ENCODE results near the gene RALGDS. TPM values are rescaled to one million over a fixed set of nuclear protein-coding genes. Genes with fewer than 3 reads are reported as not detected.

Gene RALGDS
- total and polyA plus RNA-seq, 2 donors (not counting 3 experiments of a cell fraction or from before 2014, with no cell fraction given) = 41.4 to 60.0 TPM

GRCh38 chr9:133121915-133122550, 993 bp upstream of the RALGDS start:
- H3K9me3 ChIP-seq (replicated peaks; ENCODE audit: control insufficient read depth, insufficient read depth, low read length) = no peaks in the 10 kb centered on the region
- no TSS peak for BruUV-seq (replicated peaks)
- FAIRE-seq (no peak), DNase-seq (ENCODE audit: low read depth, low spot score) (no peak)
- intact Hi-C loops (cut with micrococcal nuclease) (loop anchor here (1.0 to 2.0 kb wide), 4 partner anchors 13 to 903 kb away; partner anchors contain the start of gene BRD3OS), dilution Hi-C loops (cut with MboI; ENCODE audit: extremely low pct_ligation_motif_present, low sequenced_read_pairs) (no loop called here)
- H3K36me3 ChIP-seq (ENCODE audit: control insufficient read depth in 2 of 2, extremely low read depth in 1 of 2, insufficient read depth in 2 of 2, low read length in 2 of 2) = no peaks in the 10 kb centered on the region
- ChIA-PET POLR2A (no interaction called here), CTCF (interaction anchor here (1.0 to 5.3 kb wide), 4 partner anchors 12 to 27 kb away, joined by 3 to 72 read pairs (median 8); no protein-coding TSS in a partner anchor)
- H3K27me3 ChIP-seq (ENCODE audit: control insufficient read depth in 2 of 2, insufficient read depth in 2 of 2, low read length in 2 of 2) = no peaks in the 10 kb centered on the region
- no peak for TF ChIP-seq CTCF (IDR thresholded peaks at IDR 0.05; ENCODE audit: extremely low read depth in 1 of 2, insufficient read depth in 1 of 2, low read depth in 1 of 2, low read length in 2 of 2)
- no peak for TF ChIP-seq POLR2A (IDR thresholded peaks at IDR 0.05; ENCODE audit: low read depth, low read length)
- TF ChIP-seq GATA2 (IDR thresholded peaks at IDR 0.05; ENCODE audit: insufficient read depth, insufficient read length, low read depth, low read length) = no peak
- TF ChIP-seq MYC (IDR thresholded peaks at IDR 0.05; ENCODE audit: low read depth, low read length) = no peak
- no peak for TF ChIP-seq MAX (IDR thresholded peaks at IDR 0.05; ENCODE audit: insufficient read depth, insufficient read length)
- TF ChIP-seq FOS (IDR thresholded peaks at IDR 0.05; ENCODE audit: borderline replicate concordance, insufficient read depth, low read length) = no peak
- no peak for TF ChIP-seq EZH2 (IDR thresholded peaks at IDR 0.05; ENCODE audit: borderline replicate concordance, low read depth, low read length, severe bottlenecking)
- TF ChIP-seq JUN (IDR thresholded peaks at IDR 0.05; ENCODE audit: borderline replicate concordance, insufficient read depth, insufficient read length, low read depth) = no peak
- TF ChIP-seq POLR2AphosphoS5 (IDR thresholded peaks at IDR 0.05; ENCODE audit: insufficient read depth, low read depth, low read length) = no peak
- H2AFZ ChIP-seq (ENCODE audit: low read depth, low read length) = no peak overlapping the region
- H3K4me2 ChIP-seq (ENCODE audit: insufficient read depth, low read length) = no peak overlapping the region
- no peaks in the 10 kb centered on the region for H3K79me2 ChIP-seq (ENCODE audit: control insufficient read depth, insufficient read depth, low read length)
- H3K4me1 ChIP-seq (ENCODE audit: control insufficient read depth, extremely low read depth, insufficient read depth, low read length) = peaks cover 37% of the 10 kb centered on the region
- no peak overlapping the region for H3K27ac ChIP-seq (ENCODE audit: insufficient read depth, low read depth, low read length)
- H3K9ac ChIP-seq (replicated peaks; ENCODE audit: extremely low read depth, insufficient read depth, low read length) = no peak overlapping the region
- no peaks in the 10 kb centered on the region for H3K9me1 ChIP-seq (replicated peaks; ENCODE audit: control insufficient read depth, extremely low read depth, insufficient read depth, low read length)
- H4K20me1 ChIP-seq (replicated peaks; ENCODE audit: control insufficient read depth, extremely low read depth, insufficient read depth, low read length) = no peaks in the 10 kb centered on the region
- H3K4me3 ChIP-seq (replicated peaks in 1 of 3; ENCODE audit: insufficient read depth in 1 of 3, low read depth in 1 of 3, low read length in 3 of 3) = no peak overlapping the region

Measured in endothelial cell of umbilical vein (primary cell).